Gastroesophageal sphincter (tissue), 4 donors: ENCODE results near the gene MSH3. TPM values are rescaled to one million over a fixed set of nuclear protein-coding genes. Genes with fewer than 3 reads are reported as not detected.
"Not testable (repeated sequence)": the region's sequence is repeated elsewhere in the genome, so short reads cannot be mapped to it uniquely, and the experiment has no call there.

ENCODE experiments used
- ATAC-seq: fragments of 150-250 bp; one replicate; pipeline ENCODE4 v1.9.1; 2016; ENCODE audit warnings: mild to moderate bottlenecking, moderate library complexity
- H3K27ac ChIP-seq, 4 donors: fragments of 200-600 bp; sonication (generic) in 3 of 4; 1 replicate in 3 of 4; 2 replicates in 1 of 4; pipeline ENCODE4 v1.5.1; 2016 to 2019
- H3K27me3 ChIP-seq: fragments of 200-600 bp; sonication (generic); one replicate; pipeline ENCODE4 v1.5.1; 2019
- H3K36me3 ChIP-seq, 2 donors: fragments of 200-600 bp; sonication (generic); one replicate each; pipeline ENCODE4 v1.5.1; 2019; ENCODE audit warnings: control low read depth in 1 of 2
- H3K4me1 ChIP-seq, 3 donors: fragments of 200-600 bp; sonication (generic); 1 replicate in 2 of 3; 2 replicates in 1 of 3; pipeline ENCODE4 v1.5.1; 2016 to 2019; ENCODE audit warnings: control low read depth in 2 of 3
- H3K4me3 ChIP-seq, 2 donors: fragments of 200-600 bp; sonication (generic); one replicate each; pipeline ENCODE4 v1.5.1; 2019; ENCODE audit warnings: mild to moderate bottlenecking in 1 of 2, moderate library complexity in 1 of 2
- H3K9me3 ChIP-seq, 3 donors: fragments of 200-600 bp; sonication (generic); one replicate each; pipeline ENCODE4 v1.5.1; 2017 to 2019; ENCODE audit warnings: control low read depth in 2 of 3
- CTCF ChIP-seq, 4 experiments: fragments of 200-600 bp in 2 of 4; fragments of 450-650 bp in 2 of 4; sonication (generic) in 1 of 4; IDR thresholded peaks; one replicate each; pipeline ENCODE4 v1.5.1; 2017 to 2019; ENCODE audit warnings: antibody characterized with exemption in 4 of 4, mild to moderate bottlenecking in 2 of 4, moderate library complexity in 2 of 4
- EP300 ChIP-seq: sonication (generic); formaldehyde crosslinking; IDR thresholded peaks from one replicate; pipeline ENCODE4 v1.6.1; 2017; ENCODE audit warnings: antibody characterized with exemption, mild to moderate bottlenecking
- POLR2A ChIP-seq, 2 donors: fragments of 450-650 bp; IDR thresholded peaks; one replicate each; pipeline ENCODE4 v1.6.1; 2017; ENCODE audit warnings: antibody characterized with exemption in 2 of 2, mild to moderate bottlenecking in 2 of 2, moderate library complexity in 1 of 2
- POLR2AphosphoS5 ChIP-seq: sonication (generic); formaldehyde crosslinking; IDR thresholded peaks from one replicate; pipeline ENCODE4 v1.6.1; 2017; ENCODE audit warnings: antibody characterized with exemption
- WGBS, 2 donors: methylation state at CpG; one replicate each; pipeline ENCODE4 v1.1.5; 2018; ENCODE audit warnings: low coverage in 1 of 2; 5-methylcytosine and 5-hydroxymethylcytosine counted together
- total RNA-seq, 4 donors: library from RNA; depleted of rRNA; stranded (reverse); fragments of >200 nt; gene quantifications; one replicate each; pipeline ENCODE4 v1.1.0, GENCODE V29; 2016

MSH3 gene
- total RNA-seq, 4 donors from 2014 or later: 10.7 to 14.0 (median 12.0) TPM

GRCh38 chr5:80884929-80885328 lies 230.5 kb downstream of the MSH3 start:
- no peaks in the 10 kb centered on the region for H3K4me1 ChIP-seq
- H3K27ac ChIP-seq: no peak overlapping the region
- TF ChIP-seq EP300: no peak
- TF ChIP-seq POLR2A (IDR thresholded peaks at IDR 0.05): no peak
- TF ChIP-seq CTCF (IDR thresholded peaks at IDR 0.05): no peak
- TF ChIP-seq POLR2AphosphoS5: no peak
- H3K27me3 ChIP-seq: no peaks in the 10 kb centered on the region
- H3K36me3 ChIP-seq: peaks cover 0 to 22% of the 10 kb centered on the region in 2 donors
- ATAC-seq: no peak
- WGBS, 2 donors: 75 to 100% methylated on average over 1 of the region's 1 CpG
- no peak overlapping the region for H3K4me3 ChIP-seq
- no peaks in the 10 kb centered on the region for H3K9me3 ChIP-seq

GRCh38 chr5:80885396-80886000 lies 231.0 kb downstream of the MSH3 start:
- TF ChIP-seq EP300 (no peak), POLR2AphosphoS5 (no peak), POLR2A (IDR thresholded peaks at IDR 0.05) (no peak), CTCF (IDR thresholded peaks at IDR 0.05) (no peak)
- Histone ChIP-seq H3K27ac (no peak overlapping the region), H3K4me3 (no peak overlapping the region), H3K27me3 (no peaks in the 10 kb centered on the region), H3K4me1 (no peaks in the 10 kb centered on the region), H3K9me3 (no peaks in the 10 kb centered on the region), H3K36me3 (peaks cover 0 to 25% of the 10 kb centered on the region in 2 donors)
- ATAC-seq: no peak

GRCh38 chr5:80894083-80894482 lies 239.6 kb downstream of the MSH3 start:
- Histone ChIP-seq H3K9me3 (no peaks in the 10 kb centered on the region), H3K4me3 (no peak overlapping the region), H3K4me1 (no peaks in the 10 kb centered on the region), H3K36me3 (peaks cover 0 to 18% of the 10 kb centered on the region in 2 donors), H3K27me3 (no peaks in the 10 kb centered on the region), H3K27ac (no peak overlapping the region)
- ATAC-seq: no peak
- TF ChIP-seq CTCF (IDR thresholded peaks at IDR 0.05) (no peak), EP300 (no peak), POLR2A (IDR thresholded peaks at IDR 0.05) (no peak), POLR2AphosphoS5 (no peak)
- 68 to 77% methylated on average over 2 to 3 of the region's 3 CpGs for WGBS, 2 donors

GRCh38 chr5:80895523-80895922 lies 241.1 kb downstream of the MSH3 start:
- no peak for TF ChIP-seq POLR2A (IDR thresholded peaks at IDR 0.05)
- TF ChIP-seq EP300: no peak
- TF ChIP-seq POLR2AphosphoS5: no peak
- no peak for TF ChIP-seq CTCF (IDR thresholded peaks at IDR 0.05)
- Histone ChIP-seq H3K9me3 (peaks cover 0 to 6% (median 0%) of the 10 kb centered on the region in 3 donors), H3K27me3 (no peaks in the 10 kb centered on the region), H3K4me1 (no peaks in the 10 kb centered on the region), H3K4me3 (no peak overlapping the region), H3K36me3 (peaks cover 0 to 6% of the 10 kb centered on the region in 2 donors), H3K27ac (no peak overlapping the region)
- ATAC-seq: no peak
- 86% methylated on average over 2 of the region's 2 CpGs; no CpG with 5 or more reads in 1 of the 2 donors for WGBS, 2 donors

- H3K27me3 ChIP-seq, H3K36me3 ChIP-seq, H3K4me1 ChIP-seq, H3K27ac ChIP-seq, H3K4me3 ChIP-seq, ATAC-seq: not testable (repeated sequence)
- 80 to 86% methylated on average over 3 of the region's 3 CpGs for WGBS, 2 donors
- H3K9me3 ChIP-seq: peaks cover 0 to 29% (median 0%) of the 10 kb centered on the region in 3 donors
Observed at GRCh38 chr5:80902624-80903023, 248.2 kb downstream of the MSH3 start.
